Liver (tissue), 9 donors: ENCODE results near the gene CCT6A. TPM values are rescaled to one million over a fixed set of nuclear protein-coding genes. Genes with fewer than 3 reads are reported as not detected.

Source experiments
- DNase-seq: peaks from one replicate; pipeline ENCODE4 v3.0.0-alpha.2; 2017; ENCODE audit warnings: low spot score
- H3K27ac ChIP-seq, 2 donors: one replicate each; pipeline ENCODE4 v1.7.0; 2013; ENCODE audit warnings: inconsistent platforms in 2 of 2, low read length in 2 of 2, control low read depth in 1 of 2, low read depth in 1 of 2, mild to moderate bottlenecking in 1 of 2
- H3K27me3 ChIP-seq, 4 donors: one replicate each; pipeline versions ENCODE4 v1.6.1 to v1.7.0; 2013; ENCODE audit warnings: low read length in 3 of 4, inconsistent platforms in 1 of 4, mild to moderate bottlenecking in 1 of 4, moderate library complexity in 1 of 4; ENCODE audit not compliant: control insufficient read depth in 4 of 4, insufficient read depth in 4 of 4
- H3K36me3 ChIP-seq, 4 donors: one replicate each; pipeline versions ENCODE4 v1.6.1 to v1.7.0; 2013; ENCODE audit warnings: low read length in 3 of 4, mild to moderate bottlenecking in 3 of 4, low read depth in 1 of 4, moderate library complexity in 1 of 4; ENCODE audit not compliant: control insufficient read depth in 4 of 4, insufficient read depth in 3 of 4
- H3K4me1 ChIP-seq, 4 donors: one replicate each; pipeline versions ENCODE4 v1.6.1 to v1.7.0; 2013; ENCODE audit warnings: low read length in 3 of 4, mild to moderate bottlenecking in 3 of 4, moderate library complexity in 1 of 4; ENCODE audit not compliant: control insufficient read depth in 4 of 4, insufficient read depth in 4 of 4
- H3K4me3 ChIP-seq, 3 donors: one replicate each; pipeline versions ENCODE4 v1.6.1 to v1.7.0; 2013; ENCODE audit warnings: low read length in 3 of 3, control low read depth in 1 of 3, low read depth in 1 of 3, mild to moderate bottlenecking in 1 of 3
- H3K9ac ChIP-seq, 2 donors: one replicate each; pipeline ENCODE4 v1.7.0; 2013; ENCODE audit warnings: low read length in 2 of 2, mild to moderate bottlenecking in 2 of 2, moderate library complexity in 2 of 2, control low read depth in 1 of 2, low read depth in 1 of 2
- H3K9me3 ChIP-seq, 4 donors: one replicate each; pipeline versions ENCODE4 v1.6.1 to v1.7.0; 2013; ENCODE audit warnings: low read length in 3 of 4; ENCODE audit not compliant: control insufficient read depth in 4 of 4
- EGR1 ChIP-seq, 2 donors: IDR thresholded peaks; 2 replicates each; pipeline ENCODE4 v1.6.1; 2016 to 2018; ENCODE audit warnings: antibody characterized with exemption in 2 of 2, low read depth in 2 of 2
- FOXA1 ChIP-seq: IDR thresholded peaks from 2 replicates; pipeline ENCODE4 v1.6.1; 2016; ENCODE audit warnings: antibody characterized with exemption
- FOXA2 ChIP-seq: IDR thresholded peaks from 2 replicates; pipeline ENCODE4 v1.6.1; 2016; ENCODE audit warnings: antibody characterized with exemption
- GABPA ChIP-seq, 2 donors: IDR thresholded peaks in 1 of 2; conservative IDR thresholded peaks in 1 of 2; 2 replicates each; pipeline ENCODE4 v1.6.1; 2016; ENCODE audit warnings: antibody characterized with exemption in 2 of 2, mild to moderate bottlenecking in 1 of 2, moderate library complexity in 1 of 2
- HNF4A ChIP-seq, 2 donors: conservative IDR thresholded peaks; 2 replicates each; pipeline ENCODE4 v1.6.1; 2016; ENCODE audit warnings: antibody characterized with exemption in 2 of 2, mild to moderate bottlenecking in 2 of 2
- HNF4G ChIP-seq: IDR thresholded peaks from 2 replicates; pipeline ENCODE4 v1.6.1; 2016; ENCODE audit warnings: antibody characterized with exemption
- JUND ChIP-seq, 2 donors: IDR thresholded peaks; 2 replicates each; pipeline ENCODE4 v1.6.1; 2016; ENCODE audit warnings: antibody characterized with exemption in 2 of 2
- MAX ChIP-seq: IDR thresholded peaks from 2 replicates; pipeline ENCODE4 v1.6.1; 2016; ENCODE audit warnings: antibody characterized with exemption
- NR2F2 ChIP-seq: IDR thresholded peaks from 2 replicates; pipeline ENCODE4 v1.6.1; 2016; ENCODE audit warnings: antibody characterized with exemption
- RAD21 ChIP-seq, 2 donors: IDR thresholded peaks; 2 replicates each; pipeline ENCODE4 v1.6.1; 2016; ENCODE audit warnings: antibody characterized with exemption in 2 of 2, mild to moderate bottlenecking in 2 of 2
- RXRA ChIP-seq, 2 donors: IDR thresholded peaks; 2 replicates each; pipeline ENCODE4 v1.6.1; 2017 to 2018; ENCODE audit warnings: antibody characterized with exemption in 2 of 2, mild to moderate bottlenecking in 1 of 2
- SP1 ChIP-seq: IDR thresholded peaks from 2 replicates; pipeline ENCODE4 v1.6.1; 2018; ENCODE audit warnings: antibody characterized with exemption, mild to moderate bottlenecking
- TAF1 ChIP-seq: conservative IDR thresholded peaks from 2 replicates; pipeline ENCODE4 v1.6.1; 2016; ENCODE audit warnings: antibody characterized with exemption, mild to moderate bottlenecking
- YY1 ChIP-seq: IDR thresholded peaks from 2 replicates; pipeline ENCODE4 v1.6.1; 2016; ENCODE audit warnings: antibody characterized with exemption, mild to moderate bottlenecking
- ZBTB33 ChIP-seq: IDR thresholded peaks from 2 replicates; pipeline ENCODE4 v1.6.1; 2016; ENCODE audit warnings: antibody characterized with exemption
- WGBS: extraction: QIAGEN DNeasy Blood & Tissue Kit; methylation state at CpG from one replicate; pipeline ENCODE4 v1.1.7; 2013; 5-methylcytosine and 5-hydroxymethylcytosine counted together
- polyA plus RNA-seq, 2 donors: library from polyadenylated mRNA; stranded (reverse) in 1 of 2; unstranded in 1 of 2; fragments of 200-250 nt in 1 of 2; fragments of >200 nt in 1 of 2; fragmentation: Nextera tagmentation in 1 of 2; extraction: Ambion mirVana in 1 of 2; gene quantifications; one replicate each; pipeline versions ENCODE4 v1.2.1 to v1.2.3, GENCODE V29; 2013 to 2015
- total RNA-seq, 2 donors: library from RNA; depleted of rRNA; stranded (reverse); fragments of >200 nt; gene quantifications; one replicate each; pipeline ENCODE4 v1.2.3, GENCODE V29; 2014
- TF ChIP-seq, protein P1 (sequence below): IDR thresholded peaks from 2 replicates; pipeline ENCODE4 v1.6.1; 2016; ENCODE audit warnings: antibody characterized with exemption, mild to moderate bottlenecking
- TF ChIP-seq, protein P2 (sequence below): fragments of 150-350 bp; IDR thresholded peaks from 2 replicates; pipeline ENCODE4 v1.5.1; 2017; ENCODE audit warnings: improper control_type of control experiment, low read depth, low read length; ENCODE audit not compliant: missing input control
- TF ChIP-seq, protein P3 (sequence below): IDR thresholded peaks from 2 replicates; pipeline ENCODE4 v1.6.1; 2016; ENCODE audit warnings: antibody characterized with exemption
- donor health status: healthy.
- donor health status: healthy.
- donor health status: healthy.
- donor health status: healthy.
- donor health status: healthy.

The CCT6A gene, protein sequence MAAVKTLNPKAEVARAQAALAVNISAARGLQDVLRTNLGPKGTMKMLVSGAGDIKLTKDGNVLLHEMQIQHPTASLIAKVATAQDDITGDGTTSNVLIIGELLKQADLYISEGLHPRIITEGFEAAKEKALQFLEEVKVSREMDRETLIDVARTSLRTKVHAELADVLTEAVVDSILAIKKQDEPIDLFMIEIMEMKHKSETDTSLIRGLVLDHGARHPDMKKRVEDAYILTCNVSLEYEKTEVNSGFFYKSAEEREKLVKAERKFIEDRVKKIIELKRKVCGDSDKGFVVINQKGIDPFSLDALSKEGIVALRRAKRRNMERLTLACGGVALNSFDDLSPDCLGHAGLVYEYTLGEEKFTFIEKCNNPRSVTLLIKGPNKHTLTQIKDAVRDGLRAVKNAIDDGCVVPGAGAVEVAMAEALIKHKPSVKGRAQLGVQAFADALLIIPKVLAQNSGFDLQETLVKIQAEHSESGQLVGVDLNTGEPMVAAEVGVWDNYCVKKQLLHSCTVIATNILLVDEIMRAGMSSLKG
- total RNA-seq (10 to 100 TPM; 48.6 to 80.0 TPM), polyA plus RNA-seq (10 to 100 TPM; 44.6 to 49.5 TPM)

- WGBS = under 1% methylated on average over 97 of the region's 97 CpGs
- H3K9me3 ChIP-seq = no peaks in the 10 kb centered on the region
- H3K36me3 ChIP-seq = peaks cover 5 to 24% (median 14%) of the 10 kb centered on the region in 4 donors
- DNase-seq = peak; percentile 95
- peak within 1 kb of the TSS; percentile 90 to 92 for H3K27ac ChIP-seq
- peak within 1 kb of the TSS; percentile 75 to 88 (median 87) for H3K4me3 ChIP-seq
- no peaks in the 10 kb centered on the region for H3K27me3 ChIP-seq
- TF ChIP-seq, protein P1, sequence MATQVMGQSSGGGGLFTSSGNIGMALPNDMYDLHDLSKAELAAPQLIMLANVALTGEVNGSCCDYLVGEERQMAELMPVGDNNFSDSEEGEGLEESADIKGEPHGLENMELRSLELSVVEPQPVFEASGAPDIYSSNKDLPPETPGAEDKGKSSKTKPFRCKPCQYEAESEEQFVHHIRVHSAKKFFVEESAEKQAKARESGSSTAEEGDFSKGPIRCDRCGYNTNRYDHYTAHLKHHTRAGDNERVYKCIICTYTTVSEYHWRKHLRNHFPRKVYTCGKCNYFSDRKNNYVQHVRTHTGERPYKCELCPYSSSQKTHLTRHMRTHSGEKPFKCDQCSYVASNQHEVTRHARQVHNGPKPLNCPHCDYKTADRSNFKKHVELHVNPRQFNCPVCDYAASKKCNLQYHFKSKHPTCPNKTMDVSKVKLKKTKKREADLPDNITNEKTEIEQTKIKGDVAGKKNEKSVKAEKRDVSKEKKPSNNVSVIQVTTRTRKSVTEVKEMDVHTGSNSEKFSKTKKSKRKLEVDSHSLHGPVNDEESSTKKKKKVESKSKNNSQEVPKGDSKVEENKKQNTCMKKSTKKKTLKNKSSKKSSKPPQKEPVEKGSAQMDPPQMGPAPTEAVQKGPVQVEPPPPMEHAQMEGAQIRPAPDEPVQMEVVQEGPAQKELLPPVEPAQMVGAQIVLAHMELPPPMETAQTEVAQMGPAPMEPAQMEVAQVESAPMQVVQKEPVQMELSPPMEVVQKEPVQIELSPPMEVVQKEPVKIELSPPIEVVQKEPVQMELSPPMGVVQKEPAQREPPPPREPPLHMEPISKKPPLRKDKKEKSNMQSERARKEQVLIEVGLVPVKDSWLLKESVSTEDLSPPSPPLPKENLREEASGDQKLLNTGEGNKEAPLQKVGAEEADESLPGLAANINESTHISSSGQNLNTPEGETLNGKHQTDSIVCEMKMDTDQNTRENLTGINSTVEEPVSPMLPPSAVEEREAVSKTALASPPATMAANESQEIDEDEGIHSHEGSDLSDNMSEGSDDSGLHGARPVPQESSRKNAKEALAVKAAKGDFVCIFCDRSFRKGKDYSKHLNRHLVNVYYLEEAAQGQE = peak; percentile 86
- TF ChIP-seq FOXA1 = peak; percentile 21
- no peak for TF ChIP-seq EGR1 (IDR thresholded peaks at IDR 0.05; ENCODE audit: low read depth in 2 of 2)
- no peak for TF ChIP-seq JUND (IDR thresholded peaks at IDR 0.05)
- TF ChIP-seq RXRA (IDR thresholded peaks at IDR 0.05) = peak in 1 of 2 donors; percentile 56
- peak; percentile 86 for TF ChIP-seq YY1
- no peak for TF ChIP-seq FOXA2
- peak; percentile 95 for TF ChIP-seq ZBTB33
- TF ChIP-seq HNF4A (conservative IDR thresholded peaks at IDR 0.05) = peak; percentile 46 to 54
- TF ChIP-seq SP1 = peak; percentile 84
- TF ChIP-seq MAX = peak; percentile 41
- TF ChIP-seq HNF4G = no peak
- TF ChIP-seq, protein P2, sequence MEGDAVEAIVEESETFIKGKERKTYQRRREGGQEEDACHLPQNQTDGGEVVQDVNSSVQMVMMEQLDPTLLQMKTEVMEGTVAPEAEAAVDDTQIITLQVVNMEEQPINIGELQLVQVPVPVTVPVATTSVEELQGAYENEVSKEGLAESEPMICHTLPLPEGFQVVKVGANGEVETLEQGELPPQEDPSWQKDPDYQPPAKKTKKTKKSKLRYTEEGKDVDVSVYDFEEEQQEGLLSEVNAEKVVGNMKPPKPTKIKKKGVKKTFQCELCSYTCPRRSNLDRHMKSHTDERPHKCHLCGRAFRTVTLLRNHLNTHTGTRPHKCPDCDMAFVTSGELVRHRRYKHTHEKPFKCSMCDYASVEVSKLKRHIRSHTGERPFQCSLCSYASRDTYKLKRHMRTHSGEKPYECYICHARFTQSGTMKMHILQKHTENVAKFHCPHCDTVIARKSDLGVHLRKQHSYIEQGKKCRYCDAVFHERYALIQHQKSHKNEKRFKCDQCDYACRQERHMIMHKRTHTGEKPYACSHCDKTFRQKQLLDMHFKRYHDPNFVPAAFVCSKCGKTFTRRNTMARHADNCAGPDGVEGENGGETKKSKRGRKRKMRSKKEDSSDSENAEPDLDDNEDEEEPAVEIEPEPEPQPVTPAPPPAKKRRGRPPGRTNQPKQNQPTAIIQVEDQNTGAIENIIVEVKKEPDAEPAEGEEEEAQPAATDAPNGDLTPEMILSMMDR = no peak
- peak in 1 of 2 donors; percentile 76 for TF ChIP-seq GABPA (IDR thresholded peaks at IDR 0.05 in 1 of 2, conservative IDR thresholded peaks at IDR 0.05 in 1 of 2)
- peak in 1 of 2 donors; percentile 19 for TF ChIP-seq RAD21 (IDR thresholded peaks at IDR 0.05)
- no peak for TF ChIP-seq TAF1
- no peak for TF ChIP-seq NR2F2
- TF ChIP-seq, protein P3, sequence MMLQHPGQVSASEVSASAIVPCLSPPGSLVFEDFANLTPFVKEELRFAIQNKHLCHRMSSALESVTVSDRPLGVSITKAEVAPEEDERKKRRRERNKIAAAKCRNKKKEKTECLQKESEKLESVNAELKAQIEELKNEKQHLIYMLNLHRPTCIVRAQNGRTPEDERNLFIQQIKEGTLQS = no peak
- H3K9ac ChIP-seq = peak within 1 kb of the TSS; percentile 86 to 99
- peaks cover 9 to 23% (median 16%) of the 10 kb centered on the region in 4 donors for H3K4me1 ChIP-seq
Measured at GRCh38 chr7:56051339-56052191, at the start of gene CCT6A, which contains the start of gene PSPH. Gene CCT6A (plus strand): TSS chr7:56051765. CDS start chr7:56051849, 84 bp downstream. Gene PSPH (minus strand): TSS chr7:56051444. CDS start chr7:56021212, 30,232 bp downstream.
